ENCODE measurements around the gene TECPR1.

DNA sequence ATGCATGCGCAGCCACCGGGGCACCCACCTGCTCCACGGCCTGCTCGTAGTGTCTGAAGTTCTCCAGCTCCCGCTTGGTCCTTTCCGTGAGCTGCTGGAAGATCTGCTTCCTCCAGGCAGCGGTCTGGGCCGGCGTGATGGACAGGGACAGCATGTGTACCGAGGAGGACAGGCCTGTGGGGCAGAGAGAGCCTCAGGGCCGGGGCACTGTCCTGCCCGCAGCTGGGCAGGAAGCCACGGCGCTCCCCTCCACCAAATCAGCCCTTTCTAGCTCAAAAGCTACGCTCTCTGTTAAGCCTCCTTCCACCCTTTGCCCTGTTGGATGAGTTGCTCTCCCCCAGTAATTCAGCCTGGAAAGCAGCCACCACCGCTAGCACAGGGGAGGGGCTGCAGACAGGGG lies 19.2 kb downstream of the TECPR1 start:
- TF ChIP-seq, protein P1, sequence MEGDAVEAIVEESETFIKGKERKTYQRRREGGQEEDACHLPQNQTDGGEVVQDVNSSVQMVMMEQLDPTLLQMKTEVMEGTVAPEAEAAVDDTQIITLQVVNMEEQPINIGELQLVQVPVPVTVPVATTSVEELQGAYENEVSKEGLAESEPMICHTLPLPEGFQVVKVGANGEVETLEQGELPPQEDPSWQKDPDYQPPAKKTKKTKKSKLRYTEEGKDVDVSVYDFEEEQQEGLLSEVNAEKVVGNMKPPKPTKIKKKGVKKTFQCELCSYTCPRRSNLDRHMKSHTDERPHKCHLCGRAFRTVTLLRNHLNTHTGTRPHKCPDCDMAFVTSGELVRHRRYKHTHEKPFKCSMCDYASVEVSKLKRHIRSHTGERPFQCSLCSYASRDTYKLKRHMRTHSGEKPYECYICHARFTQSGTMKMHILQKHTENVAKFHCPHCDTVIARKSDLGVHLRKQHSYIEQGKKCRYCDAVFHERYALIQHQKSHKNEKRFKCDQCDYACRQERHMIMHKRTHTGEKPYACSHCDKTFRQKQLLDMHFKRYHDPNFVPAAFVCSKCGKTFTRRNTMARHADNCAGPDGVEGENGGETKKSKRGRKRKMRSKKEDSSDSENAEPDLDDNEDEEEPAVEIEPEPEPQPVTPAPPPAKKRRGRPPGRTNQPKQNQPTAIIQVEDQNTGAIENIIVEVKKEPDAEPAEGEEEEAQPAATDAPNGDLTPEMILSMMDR (IDR thresholded peaks at IDR 0.05) = no peak
- TF ChIP-seq EZH2 (IDR thresholded peaks at IDR 0.05) = no peak

All from neural progenitor cell (in vitro differentiated cells).